ENCODE measurements around the gene KLHL24. TPM values are rescaled to one million over a fixed set of nuclear protein-coding genes. Genes with fewer than 3 reads are reported as not detected.

Gene KLHL24
- total and polyA plus RNA-seq, 2 of the 4 experiments (the other 2 are of a cell fraction): 5.7 to 25.6 TPM

GRCh38 chr3:183594636-183595035 is 40.8 kb upstream of the KLHL24 start:
- CTCF ChIA-PET: no interaction called here

More at GRCh38 chr3:183594636-183595035, 40.8 kb upstream of the KLHL24 start:
- ATAC-seq (ENCODE audit: low read depth) (no peak), DNase-seq (no peak)
- Histone ChIP-seq H2BK15ac (ENCODE audit: low read depth, low read length) (no peak overlapping the region), H3K4ac (ENCODE audit: low read depth, low read length) (no peak overlapping the region), H4K8ac (ENCODE audit: low read depth in 2 of 2, low read length in 2 of 2) (no peak overlapping the region), H3K56ac (ENCODE audit: extremely low read depth, insufficient read depth, low read length) (no peak overlapping the region), H4K91ac (ENCODE audit: insufficient read depth, low read depth, low read length) (no peak overlapping the region), H3K4me1 (ENCODE audit: control insufficient read depth, insufficient read depth, low read length) (no peaks in the 10 kb centered on the region), H2BK5ac (ENCODE audit: low read depth, low read length, poor library complexity, severe bottlenecking) (no peak overlapping the region), H3K4me2 (ENCODE audit: low read depth, low read length) (no peak overlapping the region), H3K18ac (ENCODE audit: low read depth, low read length) (no peak overlapping the region), H3K27ac (ENCODE audit: insufficient read depth, low read length) (no peak overlapping the region), H2AFZ (replicated peaks; ENCODE audit: low read length, poor library complexity) (no peak overlapping the region), H2AK9ac (replicated peaks; ENCODE audit: low read depth, low read length, poor library complexity) (no peak overlapping the region), H3K9me3 (ENCODE audit: control insufficient read depth, insufficient read depth, low read length) (no peaks in the 10 kb centered on the region; the same call in 1 of the 2 replicates), H4K5ac (ENCODE audit: low read depth, low read length) (no peak overlapping the region), H3K36me3 (ENCODE audit: control insufficient read depth, insufficient read depth, low read length) (no peaks in the 10 kb centered on the region), H4K20me1 (ENCODE audit: insufficient read depth, low read length) (no peaks in the 10 kb centered on the region), H2AK5ac (ENCODE audit: low read depth, low read length) (no peak overlapping the region), H2BK20ac (ENCODE audit: low read depth, low read length) (no peak overlapping the region), H3K9me1 (ENCODE audit: insufficient read depth, low read length) (no peaks in the 10 kb centered on the region), H3K9ac (ENCODE audit: low read depth, low read length) (no peak overlapping the region), H3K4me3 (ENCODE audit: insufficient read depth, low read depth, low read length) (no peak overlapping the region), H3K79me1 (ENCODE audit: low read depth in 1 of 2, low read length in 2 of 2) (no peaks in the 10 kb centered on the region), H3K27me3 (ENCODE audit: control insufficient read depth, insufficient read depth, low read length) (peaks cover 5% of the 10 kb centered on the region), H3K23ac (ENCODE audit: low read depth, low read length) (no peak overlapping the region), H3K14ac (replicated peaks; ENCODE audit: low read depth, low read length) (no peak overlapping the region), H2BK120ac (ENCODE audit: low read depth, low read length) (no peak overlapping the region)
- POLR2A ChIA-PET (ENCODE audit: unreplicated experiment): no interaction called here
- WGBS, 2 experiments (ENCODE audit: extremely low coverage in 2 of 2, insufficient read length in 1 of 2): 100% methylated on average over 2 of the region's 2 CpGs; no CpG with 5 or more reads in 1 of the 2 experiments
- in situ Hi-C loops (cut with MboI; ENCODE audit: low sequenced_read_pairs): no loop called here
- intact Hi-C loops (cut with micrococcal nuclease): no loop called here
- dilution Hi-C loops (cut with HindIII; ENCODE audit: low sequenced_read_pairs, unreplicated experiment): no loop called here
- BruUV-seq (replicated peaks): no TSS peak
- TF ChIP-seq FOS (IDR thresholded peaks at IDR 0.05; ENCODE audit: low read depth, low read length) (no peak), MXI1 (IDR thresholded peaks at IDR 0.05; ENCODE audit: borderline replicate concordance, low read depth, low read length) (no peak), USF2 (IDR thresholded peaks at IDR 0.05; ENCODE audit: low read depth, low read length) (no peak), MAZ (IDR thresholded peaks at IDR 0.05; ENCODE audit: borderline replicate concordance, low read depth, low read length) (no peak), RAD21 (IDR thresholded peaks at IDR 0.05; ENCODE audit: low read length) (no peak), CHD1 (IDR thresholded peaks at IDR 0.05; ENCODE audit: low read depth, low read length) (no peak), BHLHE40 (IDR thresholded peaks at IDR 0.05; ENCODE audit: low read depth, low read length) (no peak), SMC3 (IDR thresholded peaks at IDR 0.05; ENCODE audit: low read depth, low read length) (no peak), NFE2L2 (IDR thresholded peaks at IDR 0.05; ENCODE audit: low read depth, low read length) (no peak), RCOR1 (IDR thresholded peaks at IDR 0.05; ENCODE audit: insufficient replicate concordance, low read length) (no peak), POLR2A (IDR thresholded peaks at IDR 0.05; ENCODE audit: low read depth, low read length) (no peak), CEBPB (IDR thresholded peaks at IDR 0.05; ENCODE audit: low read depth, low read length) (no peak), ELK1 (IDR thresholded peaks at IDR 0.05; ENCODE audit: borderline replicate concordance, low read depth, low read length) (no peak), RFX5 (IDR thresholded peaks at IDR 0.05; ENCODE audit: low read depth, low read length) (no peak), CTCF (conservative IDR thresholded peaks at IDR 0.05; ENCODE audit: low read depth, low read length) (no peak), MAFK (IDR thresholded peaks at IDR 0.05; ENCODE audit: low read depth, low read length) (no peak)
